ENCODE measurements around the gene RIN1.

DNA sequence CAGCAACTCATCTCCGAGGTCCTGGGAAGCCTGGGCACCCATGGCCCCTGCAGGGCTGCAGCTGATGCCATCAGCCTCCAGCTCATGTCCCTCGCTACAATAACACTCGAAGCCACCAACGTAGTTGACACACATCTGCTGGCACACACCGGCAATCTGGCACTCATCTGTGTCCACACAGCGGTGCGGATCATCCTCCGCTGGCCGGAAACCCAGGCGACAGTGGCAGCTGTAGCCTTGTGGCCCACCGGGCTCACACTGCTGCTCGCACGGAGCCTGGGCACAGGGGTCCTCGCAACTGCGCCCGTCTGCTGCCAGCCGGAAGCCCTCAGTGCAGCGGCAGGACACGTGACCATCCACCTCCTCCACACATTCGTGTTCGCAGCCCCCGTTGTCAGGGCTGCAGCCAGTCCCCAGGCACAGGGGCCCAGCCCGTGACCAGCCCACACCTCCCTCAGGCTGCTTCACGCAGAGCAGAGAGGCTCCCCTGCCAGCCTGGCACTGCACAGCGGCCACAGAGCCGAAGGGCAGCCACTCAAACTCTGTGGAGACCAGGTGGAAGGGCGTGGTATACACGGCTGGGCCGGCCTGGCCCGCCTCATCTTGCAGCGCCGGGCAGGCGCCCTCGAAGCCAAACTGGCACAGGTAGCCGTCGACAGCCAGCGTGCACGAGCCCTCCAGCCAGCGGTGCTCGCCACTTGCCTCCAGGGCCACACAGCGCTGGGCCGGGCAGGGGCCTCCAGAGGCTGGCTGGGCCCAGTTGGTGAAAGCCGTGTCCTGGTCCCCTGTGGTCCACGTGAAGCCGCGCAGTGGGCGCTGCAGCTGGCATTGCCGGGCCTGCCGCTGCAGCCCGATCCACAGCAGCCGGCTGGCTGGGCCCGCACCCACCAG is 20.1 kb downstream of the RIN1 start:
- no peak for TF ChIP-seq POLR2A (IDR thresholded peaks at IDR 0.05)
- TF ChIP-seq, protein P1, sequence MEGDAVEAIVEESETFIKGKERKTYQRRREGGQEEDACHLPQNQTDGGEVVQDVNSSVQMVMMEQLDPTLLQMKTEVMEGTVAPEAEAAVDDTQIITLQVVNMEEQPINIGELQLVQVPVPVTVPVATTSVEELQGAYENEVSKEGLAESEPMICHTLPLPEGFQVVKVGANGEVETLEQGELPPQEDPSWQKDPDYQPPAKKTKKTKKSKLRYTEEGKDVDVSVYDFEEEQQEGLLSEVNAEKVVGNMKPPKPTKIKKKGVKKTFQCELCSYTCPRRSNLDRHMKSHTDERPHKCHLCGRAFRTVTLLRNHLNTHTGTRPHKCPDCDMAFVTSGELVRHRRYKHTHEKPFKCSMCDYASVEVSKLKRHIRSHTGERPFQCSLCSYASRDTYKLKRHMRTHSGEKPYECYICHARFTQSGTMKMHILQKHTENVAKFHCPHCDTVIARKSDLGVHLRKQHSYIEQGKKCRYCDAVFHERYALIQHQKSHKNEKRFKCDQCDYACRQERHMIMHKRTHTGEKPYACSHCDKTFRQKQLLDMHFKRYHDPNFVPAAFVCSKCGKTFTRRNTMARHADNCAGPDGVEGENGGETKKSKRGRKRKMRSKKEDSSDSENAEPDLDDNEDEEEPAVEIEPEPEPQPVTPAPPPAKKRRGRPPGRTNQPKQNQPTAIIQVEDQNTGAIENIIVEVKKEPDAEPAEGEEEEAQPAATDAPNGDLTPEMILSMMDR (IDR thresholded peaks at IDR 0.05) = no peak

Data from heart left ventricle (tissue), 13 donors.